Measurements from ENCODE around the gene IL10RB. TPM values are rescaled to one million over a fixed set of nuclear protein-coding genes. Genes with fewer than 3 reads are reported as not detected.
"Not testable (repeated sequence)": the region's sequence is repeated elsewhere in the genome, so short reads cannot be mapped to it uniquely, and the experiment has no call there.

IL10RB gene
- total RNA-seq, 1 donor from 2014 or later, result 45.7 TPM

GRCh38 chr21:33301632-33302002 is 35.5 kb downstream of the IL10RB start:
- no peak for DNase-seq (ENCODE audit: low spot score)

GRCh38 chr21:33302055-33302454 is 35.9 kb downstream of the IL10RB start:
- no peak for DNase-seq (ENCODE audit: low spot score)

DNA sequence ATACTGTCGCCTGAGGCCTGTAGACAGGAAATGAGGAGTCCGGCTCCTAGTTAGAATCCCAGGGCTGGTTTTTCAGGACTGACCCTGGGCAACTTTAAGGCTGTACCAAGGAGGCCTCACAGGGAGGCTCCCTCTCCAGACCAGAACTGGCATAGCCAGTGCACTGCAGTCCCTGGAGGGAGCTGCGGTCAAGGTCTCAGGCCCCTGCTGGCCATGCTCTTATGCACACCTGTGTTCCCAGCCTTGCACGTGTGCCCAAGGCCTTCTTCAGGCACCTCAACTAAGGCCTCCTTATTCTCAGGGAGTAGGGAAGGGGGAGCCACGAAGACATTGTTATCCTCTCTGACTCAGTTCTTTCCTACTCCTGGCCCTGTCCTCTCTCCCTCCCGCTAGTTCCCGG is 36.6 kb downstream of the IL10RB start:
- no peak for DNase-seq (ENCODE audit: low spot score)

GRCh38 chr21:33305344-33305671 is 39.1 kb downstream of the IL10RB start:
- DNase-seq (ENCODE audit: low spot score), result no peak

GRCh38 chr21:33305938-33306337 is 39.8 kb downstream of the IL10RB start:
- DNase-seq (ENCODE audit: low spot score), result no peak

GRCh38 chr21:33308586-33309490 is 42.7 kb downstream of the IL10RB start:
- DNase-seq (ENCODE audit: low spot score), result no peak

DNA sequence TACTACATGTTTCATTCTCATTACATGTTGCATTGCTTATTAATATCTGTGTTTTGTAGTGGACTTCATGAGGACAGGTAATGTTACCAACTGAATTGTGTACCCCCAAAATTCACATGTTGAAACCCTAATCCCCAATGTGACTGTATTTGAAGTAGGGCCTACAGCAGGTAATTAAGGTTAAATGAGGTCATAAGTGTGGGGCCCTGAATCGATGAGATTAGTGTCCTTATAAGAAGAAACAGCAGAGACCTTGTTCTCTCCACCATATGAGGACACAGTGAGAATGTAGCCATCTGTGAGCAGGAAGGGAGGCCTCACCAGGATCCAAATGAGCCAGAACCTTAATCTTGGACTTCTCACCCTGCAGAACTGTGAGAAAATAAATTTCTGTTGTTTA is 43.6 kb downstream of the IL10RB start:
- DNase-seq (ENCODE audit: low spot score), result no peak

GRCh38 chr21:33312121-33312520 is 46.0 kb downstream of the IL10RB start:
- no peak for DNase-seq (ENCODE audit: low spot score)

DNA sequence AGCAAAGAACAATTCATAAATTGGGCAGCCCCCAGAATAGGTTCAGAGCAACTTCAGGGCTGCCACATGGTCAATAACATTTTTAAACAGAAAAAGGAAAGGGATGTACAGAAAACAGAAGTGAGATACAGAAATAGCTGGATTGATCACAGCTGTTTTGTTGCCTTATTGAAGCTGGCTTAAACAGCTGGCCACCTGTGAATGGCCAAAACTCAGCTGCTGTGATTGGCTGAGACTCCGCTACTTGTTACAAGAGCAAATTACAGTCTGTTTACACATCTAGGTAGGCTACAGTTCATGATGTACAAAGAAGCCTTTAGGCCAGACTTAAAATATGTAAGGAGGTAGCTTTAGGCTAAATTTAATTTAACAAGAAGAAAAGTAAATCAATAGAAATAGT is 47.0 kb downstream of the IL10RB start:
- DNase-seq (ENCODE audit: low spot score), result no peak

DNA sequence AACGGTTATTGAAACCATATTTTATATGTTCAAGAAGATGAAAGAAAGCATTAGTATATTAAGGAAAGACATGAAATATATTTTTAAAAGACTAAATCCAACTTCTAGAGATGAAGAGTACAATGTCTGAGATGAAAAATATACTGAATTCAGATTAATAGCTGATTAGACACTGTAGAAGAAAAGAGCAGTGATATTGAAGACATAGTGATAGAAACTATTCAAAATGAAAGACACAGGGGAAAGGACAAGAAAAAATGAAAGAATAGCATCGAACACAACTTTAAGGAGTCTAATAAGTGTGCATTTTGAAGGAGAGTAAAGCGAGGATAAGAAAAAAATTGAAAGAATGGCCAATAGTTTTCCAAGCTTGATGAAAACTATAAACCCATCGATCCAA is 47.4 kb downstream of the IL10RB start:
- no peak for DNase-seq (ENCODE audit: low spot score)

GRCh38 chr21:33314111-33314510 is 47.9 kb downstream of the IL10RB start:
- DNase-seq (ENCODE audit: low spot score), result no peak

GRCh38 chr21:33315946-33316710 is 50.0 kb downstream of the IL10RB start:
- DNase-seq (ENCODE audit: low spot score), result no peak

DNA sequence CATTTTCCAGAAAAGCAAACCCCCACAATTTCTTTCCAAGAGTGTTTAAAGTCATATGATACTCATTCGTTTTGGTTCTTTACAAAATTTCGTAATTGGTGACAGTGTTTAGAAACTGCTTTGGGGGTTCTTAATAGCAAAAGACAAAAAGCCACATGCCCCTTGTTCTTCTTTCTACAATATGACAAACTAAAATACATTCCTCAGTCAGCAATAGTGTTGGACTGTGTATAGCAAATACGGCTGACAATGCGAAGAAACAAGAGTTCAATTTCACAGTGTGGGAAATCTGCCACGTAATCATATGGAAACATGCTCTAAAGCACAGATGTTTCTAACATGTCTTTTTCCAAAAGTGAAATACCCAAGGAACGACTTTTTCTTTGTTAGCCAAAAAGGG is 51.0 kb downstream of the IL10RB start:
- no peak for DNase-seq (ENCODE audit: low spot score)

- DNase-seq (ENCODE audit: low spot score), result no peak
Measured at GRCh38 chr21:33317786-33318486, 51.8 kb downstream of the IL10RB start.

DNA sequence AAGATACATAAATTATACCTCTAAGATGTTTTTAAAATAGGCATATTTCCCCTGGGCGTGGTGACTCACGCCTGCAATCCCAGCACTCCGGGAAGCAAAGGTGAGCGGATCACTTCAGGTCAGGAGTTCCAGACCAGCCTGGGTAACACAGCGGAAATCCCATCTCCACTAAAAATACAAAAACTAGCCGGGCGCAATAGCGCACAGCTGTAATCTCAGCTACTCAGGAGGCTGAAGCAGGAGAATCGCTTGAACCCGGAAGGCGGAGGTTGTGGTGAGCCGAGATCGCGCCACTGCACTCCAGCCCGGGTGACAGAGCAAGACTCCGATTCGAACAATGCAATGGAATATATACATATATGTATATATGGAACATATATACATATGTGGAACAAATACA is 54.8 kb downstream of the IL10RB start:
- not testable (repeated sequence) for DNase-seq (ENCODE audit: low spot score)

DNA sequence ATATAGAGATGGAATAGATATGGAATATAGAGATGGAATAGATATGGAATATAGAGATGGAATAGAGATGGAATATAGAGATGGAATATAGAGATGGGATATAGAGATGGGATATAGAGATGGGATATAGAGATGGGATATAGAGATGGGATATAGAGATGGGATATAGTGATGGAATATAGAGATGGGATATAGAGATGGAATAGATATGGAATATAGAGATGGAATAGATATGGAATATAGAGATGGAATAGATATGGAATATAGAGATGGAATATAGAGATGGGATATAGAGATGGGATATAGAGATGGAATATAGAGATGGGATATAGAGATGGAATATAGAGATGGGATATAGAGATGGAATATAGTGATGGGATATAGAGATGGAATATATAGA is 57.4 kb downstream of the IL10RB start:
- DNase-seq (ENCODE audit: low spot score), result not testable (repeated sequence)

GRCh38 chr21:33324291-33325221 is 58.4 kb downstream of the IL10RB start, which contains the start of gene IFNAR1:
Gene IFNAR1 (plus strand): TSS chr21:33324970. CDS start chr21:33325056, 86 bp downstream.
- peak; percentile 99 for DNase-seq (ENCODE audit: low spot score)

DNA sequence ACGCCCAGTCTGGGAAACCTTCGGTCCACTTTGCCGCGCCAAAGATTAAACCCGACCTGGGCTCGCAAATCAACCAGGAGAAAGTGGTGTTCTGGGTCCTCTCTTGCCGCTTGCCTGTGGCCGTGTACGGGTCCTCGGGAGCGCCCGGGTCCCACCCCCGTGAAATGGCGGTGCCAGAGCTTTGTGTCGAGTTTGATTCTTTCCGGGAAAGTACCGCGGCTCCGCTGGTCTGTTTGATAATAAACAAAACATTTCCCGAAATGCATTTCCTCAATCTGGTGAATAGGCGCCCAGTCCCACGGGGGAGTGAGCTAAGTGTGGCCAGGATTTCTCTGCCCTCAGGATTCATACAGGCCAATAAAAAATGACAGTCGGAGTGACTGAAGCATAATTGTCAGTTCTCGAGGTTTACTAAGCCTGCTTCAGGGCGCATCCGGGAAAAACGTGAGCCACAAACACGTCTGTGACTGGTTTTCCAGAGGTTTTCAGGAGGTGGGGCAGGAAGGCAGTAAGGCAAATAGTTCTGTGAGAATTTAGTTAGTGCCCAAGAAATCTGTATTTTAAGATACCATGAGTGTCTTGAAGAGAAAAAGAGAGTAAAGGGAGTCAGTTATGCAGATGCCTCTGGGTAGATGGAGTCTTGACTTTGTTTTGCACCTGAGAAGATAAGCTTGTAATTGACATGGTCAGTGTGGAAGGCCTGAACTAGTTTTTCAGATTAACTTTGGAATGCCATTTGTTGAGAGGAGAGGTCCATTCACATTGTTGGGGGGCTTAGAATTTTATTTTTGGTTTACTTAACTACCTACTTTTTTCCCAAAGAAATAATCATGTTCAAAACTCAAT is 59.3 kb downstream of the IL10RB start:
- peak; percentile 79 for DNase-seq (ENCODE audit: low spot score)

- no peak for DNase-seq (ENCODE audit: low spot score)
Measured at GRCh38 chr21:33327326-33327725, 61.2 kb downstream of the IL10RB start.

GRCh38 chr21:33327792-33328433 is 61.7 kb downstream of the IL10RB start:
- no peak for DNase-seq (ENCODE audit: low spot score)

Measured in umbilical cord (tissue), 2 donors.